ENCODE measurements around the gene ZFP1.

ZFP1 gene

GRCh38 chr16:75148311-75149195 is at the start of gene ZFP1:
ZFP1 (plus strand) TSS chr16:75148524; CDS start chr16:75152952, 4,428 bp downstream.
- DNase-seq, result peak; percentile 23

DNA sequence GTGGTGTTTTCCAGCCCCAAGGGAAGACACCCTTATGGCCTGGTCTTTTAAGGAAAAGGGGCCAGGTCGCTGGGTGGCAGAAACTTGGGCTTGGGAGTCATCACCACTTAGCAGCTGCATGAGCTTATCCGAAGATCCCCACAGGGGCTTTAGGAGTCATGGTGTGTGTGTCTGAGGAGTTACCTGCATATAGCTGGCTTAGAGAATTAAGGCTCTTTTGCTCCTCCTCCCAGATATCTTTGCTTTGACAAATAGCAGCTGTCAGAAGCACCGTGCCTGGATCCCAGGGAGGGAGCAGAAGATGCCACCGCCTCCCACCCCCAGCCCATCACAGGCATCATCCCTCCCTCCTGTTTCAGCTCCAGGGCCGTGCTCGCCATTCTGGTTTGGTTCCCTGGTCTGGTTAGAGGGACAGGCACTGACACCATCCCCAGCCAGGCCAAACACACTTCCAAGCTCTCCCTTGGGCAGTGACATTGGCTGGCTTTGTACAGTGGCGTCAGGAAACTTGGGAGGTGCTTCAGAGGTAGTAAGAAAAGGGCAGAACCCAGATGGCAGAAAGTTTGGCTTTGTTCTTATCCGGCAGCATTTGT is 49.2 kb upstream of the ZFP1 start:
- no peak for DNase-seq

DNA sequence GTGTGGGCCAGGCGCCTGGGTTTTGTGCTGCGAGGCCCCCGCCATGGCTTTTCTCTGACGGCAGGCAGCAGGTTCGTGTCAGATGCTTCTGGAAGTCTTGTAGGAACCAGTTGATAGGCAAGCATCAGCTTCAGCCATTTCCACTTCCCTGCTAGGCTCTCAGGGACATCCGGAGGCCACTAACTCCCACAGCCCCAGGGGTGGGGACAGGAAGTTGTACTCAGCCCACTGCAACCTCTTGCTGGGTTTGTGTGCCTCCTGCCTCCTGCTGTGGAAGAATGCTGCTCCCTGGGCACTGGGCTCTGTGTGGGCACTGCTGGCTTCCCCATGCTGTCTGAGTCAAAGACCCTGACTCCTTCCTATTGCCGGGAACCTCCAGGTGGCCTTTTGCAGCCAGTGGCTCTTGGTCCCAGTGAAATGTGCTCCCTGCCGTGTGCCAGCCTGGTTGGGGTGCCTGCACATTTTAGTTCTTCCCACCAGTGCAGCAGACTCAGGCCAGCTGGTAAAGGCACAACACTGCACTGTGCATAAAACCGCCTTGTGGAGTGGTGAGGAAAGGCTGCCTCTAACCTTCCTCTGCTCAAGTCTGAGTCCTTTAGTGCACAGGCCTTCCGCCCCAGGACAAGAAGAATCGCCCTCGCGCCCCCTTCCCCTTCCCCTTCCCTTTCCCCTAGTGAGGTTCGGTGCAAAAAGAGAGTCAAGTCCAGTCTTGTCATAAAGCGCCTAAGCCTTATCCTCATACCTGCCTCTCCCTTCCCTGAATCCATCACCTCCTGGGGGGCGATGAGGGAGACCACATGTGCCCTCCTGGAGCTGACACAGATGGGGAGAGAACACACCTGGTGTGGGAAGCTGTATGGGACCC is 48.4 kb upstream of the ZFP1 start:
- no peak for DNase-seq

DNA sequence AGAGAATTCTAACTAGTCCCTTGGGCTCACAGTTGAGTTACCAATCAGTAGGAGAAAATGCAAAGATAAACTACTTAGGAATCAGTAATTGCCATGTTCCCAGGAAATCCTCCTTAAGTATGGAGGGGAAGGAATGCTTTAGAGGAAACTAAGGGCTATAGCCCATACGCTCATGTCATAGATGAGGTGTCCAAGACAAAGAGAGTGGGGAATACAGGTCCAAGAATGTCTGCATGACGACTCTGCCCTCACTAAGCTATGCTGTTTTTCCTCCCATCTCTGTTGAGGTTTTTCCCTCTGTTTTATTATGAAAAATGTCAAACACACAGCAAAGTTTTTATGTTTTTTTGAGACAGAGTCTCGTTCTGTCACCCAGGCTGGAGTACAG is 47.7 kb upstream of the ZFP1 start:
- no peak for DNase-seq

GRCh38 chr16:75101635-75102034 is 46.7 kb upstream of the ZFP1 start:
- DNase-seq, result no peak

- DNase-seq, result no peak
These were observed 45.7 kb upstream of the ZFP1 start for GRCh38 chr16:75102595-75102994.

- no peak for DNase-seq
These were observed 44.3 kb upstream of the ZFP1 start for GRCh38 chr16:75103994-75104393.

DNA sequence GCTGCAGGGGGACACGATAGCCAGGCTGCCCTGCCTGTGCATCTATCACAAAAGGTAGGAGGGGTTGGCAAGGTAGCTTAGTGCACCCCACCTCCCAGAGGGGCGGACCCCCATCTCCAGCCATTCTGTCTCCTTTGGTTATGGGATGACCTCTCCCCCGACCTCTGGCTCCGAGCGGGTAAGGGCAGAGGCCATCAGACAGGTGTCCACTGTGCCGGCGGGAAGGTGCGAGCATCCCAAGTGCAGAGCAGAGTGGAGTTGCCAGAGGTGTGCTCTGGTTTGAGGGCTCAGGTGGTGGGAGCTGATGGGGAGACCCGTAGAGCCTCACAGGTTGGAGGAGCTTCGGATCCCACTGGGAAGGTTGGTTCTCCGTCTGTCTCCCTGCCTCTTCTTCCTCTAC is 43.5 kb upstream of the ZFP1 start:
- DNase-seq, result no peak

- no peak for DNase-seq
These were observed 42.8 kb upstream of the ZFP1 start for GRCh38 chr16:75105306-75106061.

- DNase-seq, result no peak
These were observed 41.7 kb upstream of the ZFP1 start for GRCh38 chr16:75106351-75107274.

DNA sequence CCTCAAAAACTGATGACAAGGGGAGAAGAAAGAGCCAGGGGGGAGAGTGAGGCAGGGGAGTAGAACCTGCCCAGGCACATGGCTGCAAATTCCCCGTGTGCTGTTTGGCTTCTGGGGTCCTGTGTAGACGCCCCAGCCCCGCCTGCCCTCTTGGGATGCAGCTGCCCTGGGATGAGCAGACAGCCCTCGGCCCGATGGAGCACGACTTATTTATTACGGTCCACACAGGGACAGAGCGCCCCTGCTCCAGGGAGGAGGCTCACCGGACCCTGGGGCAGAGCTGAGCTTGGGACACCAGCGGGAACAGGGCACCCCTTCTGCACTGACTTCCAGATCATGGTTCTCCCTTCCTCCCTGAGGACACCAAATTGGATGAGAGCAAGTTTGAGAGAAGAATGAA is 40.8 kb upstream of the ZFP1 start:
- DNase-seq, result no peak

GRCh38 chr16:75108792-75109731 is 39.3 kb upstream of the ZFP1 start:
- DNase-seq, result peak; percentile 30

DNA sequence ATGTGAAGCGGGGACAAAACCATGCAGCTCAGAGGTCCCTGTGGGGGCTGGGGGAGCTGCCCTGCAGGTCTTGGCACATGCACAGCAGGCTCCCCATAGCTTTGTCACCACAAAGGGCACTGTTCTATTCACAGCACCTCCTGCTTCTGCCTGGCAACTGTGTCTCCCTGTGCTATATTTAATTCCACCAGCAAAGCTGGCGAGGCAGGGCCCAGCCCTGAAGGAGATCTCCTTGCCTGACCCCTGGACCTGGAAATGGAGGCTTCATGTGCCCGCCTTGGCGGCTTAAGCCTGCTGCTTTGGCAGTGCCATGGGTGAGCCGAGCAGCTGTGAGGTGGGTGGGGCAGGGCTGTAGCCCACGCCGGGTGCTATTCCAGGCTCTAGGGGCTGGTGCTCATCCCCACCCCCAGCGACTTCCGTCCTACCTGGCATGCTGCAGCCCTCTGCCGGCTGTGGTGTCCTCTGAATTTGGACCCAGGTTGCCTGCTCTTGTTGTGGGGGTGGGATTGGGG is 38.5 kb upstream of the ZFP1 start:
- DNase-seq, result no peak

DNA sequence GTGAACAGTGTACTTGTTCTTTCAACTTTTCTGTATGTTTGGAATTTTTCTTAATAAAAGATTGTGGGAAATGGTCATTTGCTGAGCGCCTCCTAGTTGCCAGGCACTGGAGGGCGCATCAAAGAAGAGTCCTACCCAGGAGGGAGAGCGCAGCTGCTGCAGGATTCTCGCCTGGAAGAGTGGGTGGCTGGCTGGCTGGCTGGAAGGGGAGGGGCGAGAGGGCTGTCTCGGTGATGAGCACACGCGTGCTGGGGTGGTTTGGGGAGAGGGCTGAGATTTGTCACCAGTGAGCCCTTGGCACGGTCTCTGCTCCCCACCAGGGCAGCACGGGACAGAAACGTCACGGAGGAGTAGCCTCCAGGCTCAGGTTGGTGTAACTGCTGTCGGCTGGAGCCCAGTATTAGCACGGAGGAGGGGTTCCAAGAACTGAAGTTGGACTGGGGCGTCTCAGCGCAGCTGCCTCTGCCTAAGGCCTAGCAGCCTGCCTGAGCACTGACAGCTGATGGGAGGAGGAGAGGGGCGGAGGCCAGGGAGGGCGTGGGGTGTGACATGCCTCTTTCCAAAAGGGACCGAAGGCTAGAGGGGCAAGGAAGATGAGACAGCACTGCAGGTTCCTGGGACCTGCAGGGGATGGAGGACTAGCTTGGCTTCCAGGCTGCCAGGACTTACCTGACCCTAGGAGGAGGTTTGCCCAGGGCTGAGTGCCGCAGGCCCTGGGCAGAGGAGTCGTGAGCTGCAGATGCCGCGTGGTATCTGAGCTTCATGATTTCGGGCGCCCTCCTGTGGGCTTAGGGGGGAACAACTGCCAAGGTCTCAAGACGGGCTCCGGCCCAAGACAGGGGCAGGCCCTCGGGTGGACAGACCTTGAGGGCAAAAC is 37.4 kb upstream of the ZFP1 start:
- peak; percentile 11 for DNase-seq

- no peak for DNase-seq
These were observed 36.8 kb upstream of the ZFP1 start for GRCh38 chr16:75111514-75111940.

- no peak for DNase-seq
These were observed 36.2 kb upstream of the ZFP1 start for GRCh38 chr16:75111961-75112733.

GRCh38 chr16:75112734-75113491 is 35.4 kb upstream of the ZFP1 start:
- no peak for DNase-seq
